ENCODE results near the gene SF3B1.
"Not testable (repeated sequence)": the region's sequence is repeated elsewhere in the genome, so short reads cannot be mapped to it uniquely, and the experiment has no call there.

Gene SF3B1

DNA sequence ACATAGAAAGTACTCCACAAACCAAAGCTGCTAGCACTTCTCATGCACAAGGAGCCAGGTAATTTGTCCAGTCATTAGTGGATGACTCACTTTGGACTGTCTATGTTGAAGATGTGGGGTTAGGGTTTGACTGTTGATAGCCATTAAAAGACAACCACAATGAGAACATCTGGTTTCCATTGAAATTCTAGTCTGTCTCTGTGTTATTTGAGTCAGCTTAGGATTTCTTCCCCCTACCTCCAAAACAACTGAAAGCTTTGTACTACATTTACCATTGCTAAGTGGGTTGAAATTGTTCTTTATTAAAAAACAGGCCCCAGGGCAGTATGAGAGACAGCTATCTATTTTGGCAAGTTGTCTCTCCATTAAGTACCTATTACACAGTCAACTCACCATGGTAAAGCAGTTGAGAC lies 74.1 kb downstream of the SF3B1 start:
- Histone ChIP-seq H3K36me3 (ENCODE audit: control insufficient read depth, insufficient read depth, low read length) (no peaks in the 10 kb centered on the region), H3K4me1 (ENCODE audit: control insufficient read depth, insufficient read depth, low read length, poor library complexity, severe bottlenecking) (no peaks in the 10 kb centered on the region), H3K9me3 (ENCODE audit: control insufficient read depth, low read length) (no peaks in the 10 kb centered on the region), H3K4me3 (ENCODE audit: extremely low read depth, insufficient read depth, low read length, poor library complexity, severe bottlenecking) (no peak overlapping the region), H3K27ac (ENCODE audit: low read depth, low read length, severe bottlenecking) (no peak overlapping the region)

- Histone ChIP-seq H3K4me3 (ENCODE audit: extremely low read depth, insufficient read depth, low read length, poor library complexity, severe bottlenecking) (no peak overlapping the region), H3K36me3 (ENCODE audit: control insufficient read depth, insufficient read depth, low read length) (no peaks in the 10 kb centered on the region), H3K4me1 (ENCODE audit: control insufficient read depth, insufficient read depth, low read length, poor library complexity, severe bottlenecking) (no peaks in the 10 kb centered on the region), H3K27ac (ENCODE audit: low read depth, low read length, severe bottlenecking) (no peak overlapping the region), H3K9me3 (ENCODE audit: control insufficient read depth, low read length) (no peaks in the 10 kb centered on the region)
- no CpG with 5 or more reads among the region's 1 CpG for WGBS, 2 experiments (ENCODE audit: insufficient coverage in 2 of 2)
Observed at GRCh38 chr2:197359859-197360258, 75.0 kb downstream of the SF3B1 start.

DNA sequence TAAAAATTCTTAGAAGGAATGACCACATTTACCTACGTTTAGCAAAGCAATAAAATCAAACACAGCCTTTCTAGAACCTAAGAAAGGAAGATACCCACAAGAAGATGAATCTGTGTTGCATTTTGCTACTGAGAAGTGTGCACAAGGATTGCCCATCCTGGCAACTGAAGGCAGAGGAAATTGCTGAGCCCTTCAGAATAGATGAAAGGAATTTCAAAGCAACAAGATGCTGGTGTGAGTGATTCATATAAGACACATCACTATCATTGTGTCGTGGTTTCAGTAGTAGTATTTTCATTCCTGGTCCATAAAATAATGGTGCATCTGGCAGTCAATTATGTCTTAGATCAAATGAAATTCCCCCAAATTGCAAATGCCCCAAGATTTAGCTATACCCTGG lies 75.9 kb downstream of the SF3B1 start:
- no peaks in the 10 kb centered on the region for H3K4me1 ChIP-seq (ENCODE audit: control insufficient read depth, insufficient read depth, low read length, poor library complexity, severe bottlenecking)
- WGBS, 2 experiments (ENCODE audit: insufficient coverage in 2 of 2), result 80% methylated on average over 1 of the region's 2 CpGs; no CpG with 5 or more reads in 1 of the 2 experiments
- no peak overlapping the region for H3K4me3 ChIP-seq (ENCODE audit: extremely low read depth, insufficient read depth, low read length, poor library complexity, severe bottlenecking)
- H3K27ac ChIP-seq (ENCODE audit: low read depth, low read length, severe bottlenecking), result no peak overlapping the region
- H3K9me3 ChIP-seq (ENCODE audit: control insufficient read depth, low read length), result no peaks in the 10 kb centered on the region
- H3K36me3 ChIP-seq (ENCODE audit: control insufficient read depth, insufficient read depth, low read length), result no peaks in the 10 kb centered on the region

DNA sequence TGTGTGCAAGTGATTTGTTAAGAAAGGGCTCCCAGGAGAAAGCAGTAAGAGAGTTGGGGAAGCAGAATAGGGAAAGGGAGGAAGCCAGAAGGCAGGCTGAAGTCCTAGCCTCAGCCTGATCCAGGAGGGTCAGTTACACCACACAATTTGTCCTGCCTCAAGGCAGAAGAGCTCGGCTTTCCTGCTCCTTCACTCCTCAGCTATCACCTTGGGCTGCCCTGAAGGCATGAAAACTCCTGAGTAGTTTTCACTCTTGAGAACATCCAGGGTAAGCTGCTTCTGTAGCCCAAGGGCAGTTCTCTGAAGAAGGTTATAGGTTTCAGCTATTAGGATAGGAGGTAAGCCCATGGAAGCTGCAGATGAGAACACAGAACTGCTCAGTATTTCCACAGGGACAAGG lies 76.8 kb downstream of the SF3B1 start:
- Histone ChIP-seq H3K4me3 (ENCODE audit: extremely low read depth, insufficient read depth, low read length, poor library complexity, severe bottlenecking) (no peak overlapping the region), H3K27ac (ENCODE audit: low read depth, low read length, severe bottlenecking) (no peak overlapping the region), H3K36me3 (ENCODE audit: control insufficient read depth, insufficient read depth, low read length) (no peaks in the 10 kb centered on the region), H3K9me3 (ENCODE audit: control insufficient read depth, low read length) (no peaks in the 10 kb centered on the region), H3K4me1 (ENCODE audit: control insufficient read depth, insufficient read depth, low read length, poor library complexity, severe bottlenecking) (no peaks in the 10 kb centered on the region)
- WGBS, 2 experiments (ENCODE audit: insufficient coverage in 2 of 2), result 67% methylated on average over 1 of the region's 1 CpG; no CpG with 5 or more reads in 1 of the 2 experiments

GRCh38 chr2:197356136-197356535 lies 78.7 kb downstream of the SF3B1 start:
- Histone ChIP-seq H3K36me3 (ENCODE audit: control insufficient read depth, insufficient read depth, low read length) (no peaks in the 10 kb centered on the region), H3K9me3 (ENCODE audit: control insufficient read depth, low read length) (no peaks in the 10 kb centered on the region), H3K27ac (ENCODE audit: low read depth, low read length, severe bottlenecking) (no peak overlapping the region), H3K4me1 (ENCODE audit: control insufficient read depth, insufficient read depth, low read length, poor library complexity, severe bottlenecking) (no peaks in the 10 kb centered on the region), H3K4me3 (ENCODE audit: extremely low read depth, insufficient read depth, low read length, poor library complexity, severe bottlenecking) (no peak overlapping the region)
- 80 to 100% methylated on average over 1 of the region's 5 CpGs for WGBS, 2 experiments (ENCODE audit: insufficient coverage in 2 of 2)

DNA sequence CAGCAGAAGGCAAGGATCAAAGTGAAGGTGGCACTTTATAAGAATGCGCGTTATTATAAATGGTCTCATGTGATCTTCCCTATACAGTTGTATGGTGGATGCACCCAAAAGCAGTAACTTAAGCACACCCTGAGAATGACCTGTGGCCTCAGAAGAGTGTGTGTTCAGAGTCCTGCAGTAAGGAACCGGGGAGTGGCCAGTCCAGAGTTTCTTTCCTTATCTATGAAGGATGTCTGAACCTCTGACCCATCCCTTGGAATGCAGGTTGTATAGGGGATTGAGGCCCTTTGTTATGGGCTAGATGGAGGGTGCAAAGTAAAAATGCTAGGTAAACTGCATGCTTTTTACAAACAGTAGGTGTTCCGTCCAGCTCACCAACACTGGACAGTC lies 80.7 kb downstream of the SF3B1 start:
- no peak overlapping the region for H3K27ac ChIP-seq (ENCODE audit: low read depth, low read length, severe bottlenecking)
- no peaks in the 10 kb centered on the region for H3K9me3 ChIP-seq (ENCODE audit: control insufficient read depth, low read length)
- no peaks in the 10 kb centered on the region for H3K36me3 ChIP-seq (ENCODE audit: control insufficient read depth, insufficient read depth, low read length)
- H3K4me3 ChIP-seq (ENCODE audit: extremely low read depth, insufficient read depth, low read length, poor library complexity, severe bottlenecking), result no peak overlapping the region
- 100% methylated on average over 2 of the region's 4 CpGs; no CpG with 5 or more reads in 1 of the 2 experiments for WGBS, 2 experiments (ENCODE audit: insufficient coverage in 2 of 2)
- no peaks in the 10 kb centered on the region for H3K4me1 ChIP-seq (ENCODE audit: control insufficient read depth, insufficient read depth, low read length, poor library complexity, severe bottlenecking)

- H3K4me3 ChIP-seq (ENCODE audit: extremely low read depth, insufficient read depth, low read length, poor library complexity, severe bottlenecking), result no peak overlapping the region
- H3K9me3 ChIP-seq (ENCODE audit: control insufficient read depth, low read length), result no peaks in the 10 kb centered on the region
- no peak overlapping the region for H3K27ac ChIP-seq (ENCODE audit: low read depth, low read length, severe bottlenecking)
- H3K36me3 ChIP-seq (ENCODE audit: control insufficient read depth, insufficient read depth, low read length), result no peaks in the 10 kb centered on the region
- 50% methylated on average over 1 of the region's 3 CpGs; no CpG with 5 or more reads in 1 of the 2 experiments for WGBS, 2 experiments (ENCODE audit: insufficient coverage in 2 of 2)
- no peaks in the 10 kb centered on the region for H3K4me1 ChIP-seq (ENCODE audit: control insufficient read depth, insufficient read depth, low read length, poor library complexity, severe bottlenecking)
Observed at GRCh38 chr2:197353393-197354168, 81.2 kb downstream of the SF3B1 start.

- no peaks in the 10 kb centered on the region for H3K9me3 ChIP-seq (ENCODE audit: control insufficient read depth, low read length)
- WGBS, 2 experiments (ENCODE audit: insufficient coverage in 2 of 2), result no CpG with 5 or more reads among the region's 2 CpGs
- no peaks in the 10 kb centered on the region for H3K36me3 ChIP-seq (ENCODE audit: control insufficient read depth, insufficient read depth, low read length)
Observed at GRCh38 chr2:197349699-197350098, 85.1 kb downstream of the SF3B1 start.

GRCh38 chr2:197348721-197349360 lies 86.0 kb downstream of the SF3B1 start:
- 66 to 87% methylated on average over 3 to 4 of the region's 5 CpGs for whole genome bisulfite sequencing, 2 experiments (ENCODE audit: insufficient coverage in 2 of 2)
- no peaks in the 10 kb centered on the region for H3K36me3 ChIP-seq (ENCODE audit: control insufficient read depth, insufficient read depth, low read length)
- no peak overlapping the region for H3K27ac ChIP-seq (ENCODE audit: low read depth, low read length, severe bottlenecking)
- H3K9me3 ChIP-seq (ENCODE audit: control insufficient read depth, low read length), result no peaks in the 10 kb centered on the region
- no peak overlapping the region for H3K4me3 ChIP-seq (ENCODE audit: extremely low read depth, insufficient read depth, low read length, poor library complexity, severe bottlenecking)
- no peaks in the 10 kb centered on the region for H3K4me1 ChIP-seq (ENCODE audit: control insufficient read depth, insufficient read depth, low read length, poor library complexity, severe bottlenecking)

More at GRCh38 chr2:197349699-197350098, 85.1 kb downstream of the SF3B1 start:
- no peaks in the 10 kb centered on the region for H3K4me1 ChIP-seq (ENCODE audit: control insufficient read depth, insufficient read depth, low read length, poor library complexity, severe bottlenecking)
- H3K4me3 ChIP-seq (ENCODE audit: extremely low read depth, insufficient read depth, low read length, poor library complexity, severe bottlenecking), result no peak overlapping the region
- H3K27ac ChIP-seq (ENCODE audit: low read depth, low read length, severe bottlenecking), result no peak overlapping the region

- Histone ChIP-seq H3K4me3 (ENCODE audit: extremely low read depth, insufficient read depth, low read length, poor library complexity, severe bottlenecking) (no peak overlapping the region), H3K9me3 (ENCODE audit: control insufficient read depth, low read length) (no peaks in the 10 kb centered on the region), H3K4me1 (ENCODE audit: control insufficient read depth, insufficient read depth, low read length, poor library complexity, severe bottlenecking) (no peaks in the 10 kb centered on the region), H3K36me3 (ENCODE audit: control insufficient read depth, insufficient read depth, low read length) (no peaks in the 10 kb centered on the region), H3K27ac (ENCODE audit: low read depth, low read length, severe bottlenecking) (no peak overlapping the region)
- 84 to 97% methylated on average over 5 of the region's 5 CpGs for WGBS, 2 experiments (ENCODE audit: insufficient coverage in 2 of 2)
Observed at GRCh38 chr2:197345846-197346370, 88.9 kb downstream of the SF3B1 start.

DNA sequence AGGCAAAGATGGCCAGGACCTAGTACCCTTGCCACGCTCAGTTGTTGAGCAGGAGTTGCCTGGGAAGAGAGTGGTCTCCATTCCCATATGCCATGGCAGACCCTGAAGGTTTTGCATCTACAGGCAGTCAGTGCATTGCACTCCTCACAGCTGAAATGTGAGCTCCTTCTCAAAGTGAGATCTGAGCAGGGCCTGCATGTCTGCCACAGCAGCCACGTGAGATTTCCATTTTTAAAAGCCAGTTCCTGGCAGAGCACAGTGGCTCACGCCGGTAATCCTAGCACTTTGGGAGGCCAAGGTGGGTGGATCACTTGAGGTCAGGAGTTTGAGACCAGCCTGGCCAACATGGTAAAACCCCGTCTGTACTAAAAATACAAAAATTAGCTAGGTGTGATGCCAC lies 90.9 kb downstream of the SF3B1 start:
- 89 to 92% methylated on average over 5 of the region's 5 CpGs for WGBS, 2 experiments (ENCODE audit: insufficient coverage in 2 of 2)
- not testable (repeated sequence) for H3K9me3 ChIP-seq (ENCODE audit: control insufficient read depth, low read length); H3K27ac ChIP-seq (ENCODE audit: low read depth, low read length, severe bottlenecking); H3K4me3 ChIP-seq (ENCODE audit: extremely low read depth, insufficient read depth, low read length, poor library complexity, severe bottlenecking); H3K4me1 ChIP-seq (ENCODE audit: control insufficient read depth, insufficient read depth, low read length, poor library complexity, severe bottlenecking); H3K36me3 ChIP-seq (ENCODE audit: control insufficient read depth, insufficient read depth, low read length)

Data from mesodermal cell (in vitro differentiated cells).